Endothelial cell of umbilical vein (primary cell): ENCODE results near the gene MKLN1. TPM values are rescaled to one million over a fixed set of nuclear protein-coding genes. Genes with fewer than 3 reads are reported as not detected.

Experiments
- BruUV-seq: library from RNA; stranded (reverse); fragments of 400-500 nt; replicated peaks from 2 replicates; lab custom pipeline; 2021; lab: Mats Ljungman, UMichigan
- CTCF ChIA-PET: fragments of 300-600, 350-600 bp; sonication (Branson Sonifier 250); formaldehyde crosslinking; loops from one replicate; lab custom pipeline; 2021; ENCODE audit warnings: antibody characterized with exemption, inconsistent platforms; lab: Charles Lee
- POLR2A ChIA-PET: fragments of 300-600, 350-600 bp; sonication (Branson Sonifier 250); formaldehyde crosslinking; loops from one replicate; lab custom pipeline; 2021; ENCODE audit warnings: antibody characterized with exemption, inconsistent platforms; lab: Charles Lee
- DNase-seq: peaks from one replicate; pipeline ENCODE4 v3.0.0-alpha.2; 2011; ENCODE audit warnings: low read depth, low spot score
- FAIRE-seq: peaks from 2 replicates; lab custom pipeline; 2011; peaks lifted over from hg19 to GRCh38; lab: Jason Lieb, UNC
- H2AFZ ChIP-seq: 2 replicates; pipeline ENCODE4 v1.6.0; 2012; ENCODE audit warnings: low read depth, low read length, control low read depth, inconsistent platforms
- H3K27ac ChIP-seq: 2 replicates; pipeline ENCODE4 v1.5.1; 2011; ENCODE audit warnings: low read depth, mild to moderate bottlenecking, control low read depth, low read length, moderate library complexity; ENCODE audit not compliant: insufficient read depth
- H3K27me3 ChIP-seq, 2 experiments: 2 replicates each; pipeline versions ENCODE4 v1.6.0 to v1.6.1; 2011; ENCODE audit warnings: low read length in 2 of 2, mixed read lengths in 1 of 2; ENCODE audit not compliant: control insufficient read depth in 2 of 2, insufficient read depth in 2 of 2
- H3K36me3 ChIP-seq, 2 experiments: 2 replicates in 1 of 2; 3 replicates in 1 of 2; pipeline ENCODE4 v1.5.1; 2011; ENCODE audit warnings: low read length in 2 of 2, mild to moderate bottlenecking in 1 of 2, moderate library complexity in 1 of 2; ENCODE audit not compliant: control insufficient read depth in 2 of 2, insufficient read depth in 2 of 2; ENCODE audit errors: extremely low read depth in 1 of 2
- H3K4me1 ChIP-seq: 3 replicates; pipeline ENCODE4 v1.5.1; 2011; ENCODE audit warnings: mild to moderate bottlenecking, low read length; ENCODE audit not compliant: control insufficient read depth, insufficient read depth; ENCODE audit errors: extremely low read depth
- H3K4me2 ChIP-seq: 2 replicates; pipeline ENCODE4 v1.6.1; 2011; ENCODE audit warnings: low read length, control low read depth, mixed read lengths; ENCODE audit not compliant: insufficient read depth
- H3K4me3 ChIP-seq, 3 experiments: fragments of 200-600 bp in 1 of 3; sonication (generic), shearing (Covaris generic) in 1 of 3; replicated peaks in 1 of 3; 2 replicates each; pipeline ENCODE4 v1.5.1; 2011 to 2016; ENCODE audit warnings: control low read depth in 3 of 3, low read length in 3 of 3, mild to moderate bottlenecking in 2 of 3, inconsistent platforms in 1 of 3, low read depth in 1 of 3, moderate library complexity in 1 of 3; ENCODE audit not compliant: insufficient read depth in 1 of 3
- H3K79me2 ChIP-seq: 2 replicates; pipeline ENCODE4 v1.6.0; 2012; ENCODE audit warnings: low read length, inconsistent platforms; ENCODE audit not compliant: control insufficient read depth, insufficient read depth
- H3K9ac ChIP-seq: replicated peaks from 2 replicates; pipeline ENCODE3; 2011; ENCODE audit warnings: low read length, control low read depth; ENCODE audit not compliant: insufficient read depth; ENCODE audit errors: extremely low read depth
- H3K9me1 ChIP-seq: replicated peaks from 3 replicates; pipeline ENCODE4 v1.6.0; 2011; ENCODE audit warnings: mild to moderate bottlenecking, low read length; ENCODE audit not compliant: control insufficient read depth, insufficient read depth; ENCODE audit errors: extremely low read depth
- H3K9me3 ChIP-seq: replicated peaks from 2 replicates; pipeline ENCODE4 v1.5.1; 2012; ENCODE audit warnings: low read length, inconsistent platforms; ENCODE audit not compliant: control insufficient read depth, insufficient read depth
- H4K20me1 ChIP-seq: replicated peaks from 2 replicates; pipeline ENCODE3; 2011; ENCODE audit warnings: mild to moderate bottlenecking, low read length; ENCODE audit not compliant: control insufficient read depth, insufficient read depth; ENCODE audit errors: extremely low read depth
- EZH2 ChIP-seq: IDR thresholded peaks from 2 replicates; pipeline ENCODE4 v1.6.1; 2012; ENCODE audit warnings: borderline replicate concordance, low read depth, mild to moderate bottlenecking, moderate library complexity, low read length, inconsistent platforms; ENCODE audit not compliant: severe bottlenecking
- FOS ChIP-seq: IDR thresholded peaks from 2 replicates; pipeline ENCODE4 v1.6.1; 2011; ENCODE audit warnings: mild to moderate bottlenecking, low read length, moderate library complexity, borderline replicate concordance; ENCODE audit not compliant: insufficient read depth
- GATA2 ChIP-seq: IDR thresholded peaks from 2 replicates; pipeline ENCODE4 v1.7.0; 2011; ENCODE audit warnings: low read depth, mild to moderate bottlenecking, moderate library complexity, mixed read lengths, low read length; ENCODE audit not compliant: insufficient read length, insufficient read depth
- JUN ChIP-seq: IDR thresholded peaks from 2 replicates; pipeline ENCODE4 v1.6.1; 2011; ENCODE audit warnings: borderline replicate concordance, low read depth; ENCODE audit not compliant: insufficient read length, insufficient read depth
- MYC ChIP-seq: IDR thresholded peaks from one replicate; pipeline ENCODE4 v1.6.1; 2011; ENCODE audit warnings: mild to moderate bottlenecking, low read depth, low read length
- POLR2AphosphoS5 ChIP-seq: IDR thresholded peaks from 2 replicates; pipeline ENCODE4 v1.6.1; 2012; ENCODE audit warnings: low read depth, mild to moderate bottlenecking, control low read depth, low read length, moderate library complexity; ENCODE audit not compliant: insufficient read depth
- dilution Hi-C: fragments of 300-500 bp; cut with MboI; formaldehyde crosslinking; loops from one replicate; pipeline ENCODE4 v1.15.0; 2019; ENCODE audit warnings: low sequenced_read_pairs; ENCODE audit not compliant: extremely low pct_ligation_motif_present
- intact Hi-C: fragments of 100-400 bp; cut with micrococcal nuclease; formaldehyde crosslinking; loops from one replicate; pipeline ENCODE4 v1.10.0; 2022
- polyA plus RNA-seq, 4 experiments: library from polyadenylated mRNA; depleted of rRNA in 3 of 4; stranded (reverse) in 3 of 4; unstranded in 1 of 4; fragments of >200 nt; gene quantifications; 2 replicates each; pipeline versions ENCODE4 v1.2.1 to v1.2.3, GENCODE V29; 2011 to 2012; ENCODE audit warnings: missing spikeins in 1 of 4
- total RNA-seq: library from RNA; stranded (reverse); gene quantifications from 2 replicates; pipeline ENCODE4 v1.2.3, GENCODE V29; 2021
- TF ChIP-seq, protein P1 (sequence below): IDR thresholded peaks from 2 replicates; pipeline ENCODE4 v1.6.1; 2011; ENCODE audit not compliant: insufficient read depth, insufficient read length
- TF ChIP-seq, protein P2 (sequence below), 2 donors: IDR thresholded peaks; 1 replicate in 1 of 2; 2 replicates in 1 of 2; pipeline ENCODE4 v1.5.1; 2011; ENCODE audit warnings: low read length in 2 of 2, mild to moderate bottlenecking in 2 of 2, moderate library complexity in 2 of 2, control low read depth in 1 of 2, inconsistent platforms in 1 of 2, low read depth in 1 of 2; ENCODE audit not compliant: insufficient read depth in 1 of 2; ENCODE audit errors: extremely low read depth in 1 of 2

MKLN1 gene
- total and polyA plus RNA-seq, 2 donors (not counting 3 experiments of a cell fraction or from before 2014, with no cell fraction given), result 12.2 to 32.1 TPM

DNA sequence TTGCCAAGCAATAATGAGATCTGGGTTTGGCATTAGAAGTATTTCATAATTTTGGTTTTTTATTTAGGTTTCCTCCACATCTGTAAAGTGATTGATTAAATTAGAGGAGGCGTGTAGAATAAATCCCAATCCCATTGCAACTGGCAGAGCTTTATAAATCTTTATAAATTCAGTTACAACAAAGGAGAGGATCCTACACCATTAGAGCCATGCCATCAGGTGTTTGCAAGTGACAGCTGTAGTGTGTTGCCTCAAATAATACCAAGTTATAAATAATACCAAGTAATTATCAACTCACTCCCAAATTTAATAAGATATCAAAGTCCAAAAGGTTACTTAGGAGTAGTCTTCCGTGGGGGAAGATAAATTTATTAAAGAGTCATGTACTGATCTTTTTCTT is 166.5 kb downstream of the MKLN1 start:
- no peak for DNase-seq
- CTCF ChIA-PET, result interaction anchor here (1.8 to 2.3 kb wide), 3 partner anchors 10 to 14 kb away, joined by 6 to 8 read pairs (median 8); no protein-coding TSS in a partner anchor
- no peaks in the 10 kb centered on the region for H3K27me3 ChIP-seq
- no peaks in the 10 kb centered on the region for H3K79me2 ChIP-seq
- no peak overlapping the region for H3K9ac ChIP-seq
- FAIRE-seq, result no peak
- no peak overlapping the region for H2AFZ ChIP-seq
- H4K20me1 ChIP-seq, result no peaks in the 10 kb centered on the region
- H3K4me1 ChIP-seq, result no peaks in the 10 kb centered on the region
- H3K4me3 ChIP-seq, result no peak overlapping the region
- dilution Hi-C loops (no loop called here), intact Hi-C loops (no loop called here)
- POLR2A ChIA-PET, result no interaction called here
- no peak overlapping the region for H3K4me2 ChIP-seq
- TF ChIP-seq EZH2 (no peak), JUN (no peak), POLR2AphosphoS5 (no peak), GATA2 (no peak)
- TF ChIP-seq, protein P1, sequence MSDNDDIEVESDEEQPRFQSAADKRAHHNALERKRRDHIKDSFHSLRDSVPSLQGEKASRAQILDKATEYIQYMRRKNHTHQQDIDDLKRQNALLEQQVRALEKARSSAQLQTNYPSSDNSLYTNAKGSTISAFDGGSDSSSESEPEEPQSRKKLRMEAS, result no peak
- no peaks in the 10 kb centered on the region for H3K9me3 ChIP-seq
- H3K36me3 ChIP-seq, result peaks cover 0 to 2% of the 10 kb centered on the region in 2 experiments
- no peaks in the 10 kb centered on the region for H3K9me1 ChIP-seq
- H3K27ac ChIP-seq, result no peak overlapping the region
- no TSS peak for BruUV-seq

DNA sequence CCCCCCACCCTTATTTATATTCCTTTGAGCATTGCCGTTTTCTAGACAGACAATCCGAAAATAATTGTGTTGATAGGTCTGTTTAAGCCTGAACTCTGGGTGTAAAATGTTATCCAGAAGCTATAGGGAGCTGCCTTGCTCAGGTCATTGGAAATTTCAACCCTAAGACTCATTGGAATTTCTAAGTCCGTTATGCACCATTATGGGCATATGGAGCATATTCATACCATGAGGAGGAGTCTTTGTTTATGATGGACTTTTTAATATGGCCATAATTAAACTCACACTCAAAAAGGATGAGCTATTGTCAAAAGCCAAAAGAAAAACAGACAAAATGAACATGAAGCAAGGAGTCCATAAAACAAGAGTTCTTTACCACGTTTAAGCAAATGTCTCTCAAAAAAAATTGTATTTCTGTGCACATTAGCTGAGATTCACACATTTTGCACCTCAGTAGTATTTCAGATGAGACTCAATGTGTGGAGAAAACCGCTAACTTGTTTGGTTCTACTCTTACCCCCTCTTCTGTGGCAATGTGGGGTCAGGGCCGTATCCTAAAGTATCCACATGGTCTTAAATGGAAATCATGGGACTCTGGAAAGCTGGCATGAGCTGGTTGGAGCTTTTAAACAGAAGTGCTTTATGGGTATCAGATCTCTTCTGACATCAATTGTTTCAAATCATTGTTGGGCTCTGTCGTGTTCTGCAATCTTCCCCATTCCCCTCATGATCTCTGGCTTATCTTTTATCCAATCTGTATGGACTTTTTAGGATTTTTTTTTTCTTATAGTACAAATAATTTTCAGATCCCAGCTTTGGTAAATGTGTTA is 168.2 kb downstream of the MKLN1 start:
- ChIA-PET POLR2A (no interaction called here), CTCF (no interaction called here)
- DNase-seq, result no peak
- no peak overlapping the region for H3K4me3 ChIP-seq
- H3K27me3 ChIP-seq, result no peaks in the 10 kb centered on the region
- no TSS peak for BruUV-seq
- H3K36me3 ChIP-seq, result peaks cover 2% of the 10 kb centered on the region in 2 experiments
- FAIRE-seq, result peak; percentile 21
- no peak overlapping the region for H3K9ac ChIP-seq
- H3K27ac ChIP-seq, result no peak overlapping the region
- no peaks in the 10 kb centered on the region for H3K9me3 ChIP-seq
- no peaks in the 10 kb centered on the region for H3K9me1 ChIP-seq
- no peak overlapping the region for H3K4me2 ChIP-seq
- H3K79me2 ChIP-seq, result no peaks in the 10 kb centered on the region
- no peaks in the 10 kb centered on the region for H3K4me1 ChIP-seq
- dilution Hi-C loops, result no loop called here
- TF ChIP-seq, protein P1, result no peak
- TF ChIP-seq MYC, result no peak
- peak; percentile 35 for TF ChIP-seq GATA2
- no peak for TF ChIP-seq FOS
- no peak for TF ChIP-seq EZH2
- TF ChIP-seq, protein P2, sequence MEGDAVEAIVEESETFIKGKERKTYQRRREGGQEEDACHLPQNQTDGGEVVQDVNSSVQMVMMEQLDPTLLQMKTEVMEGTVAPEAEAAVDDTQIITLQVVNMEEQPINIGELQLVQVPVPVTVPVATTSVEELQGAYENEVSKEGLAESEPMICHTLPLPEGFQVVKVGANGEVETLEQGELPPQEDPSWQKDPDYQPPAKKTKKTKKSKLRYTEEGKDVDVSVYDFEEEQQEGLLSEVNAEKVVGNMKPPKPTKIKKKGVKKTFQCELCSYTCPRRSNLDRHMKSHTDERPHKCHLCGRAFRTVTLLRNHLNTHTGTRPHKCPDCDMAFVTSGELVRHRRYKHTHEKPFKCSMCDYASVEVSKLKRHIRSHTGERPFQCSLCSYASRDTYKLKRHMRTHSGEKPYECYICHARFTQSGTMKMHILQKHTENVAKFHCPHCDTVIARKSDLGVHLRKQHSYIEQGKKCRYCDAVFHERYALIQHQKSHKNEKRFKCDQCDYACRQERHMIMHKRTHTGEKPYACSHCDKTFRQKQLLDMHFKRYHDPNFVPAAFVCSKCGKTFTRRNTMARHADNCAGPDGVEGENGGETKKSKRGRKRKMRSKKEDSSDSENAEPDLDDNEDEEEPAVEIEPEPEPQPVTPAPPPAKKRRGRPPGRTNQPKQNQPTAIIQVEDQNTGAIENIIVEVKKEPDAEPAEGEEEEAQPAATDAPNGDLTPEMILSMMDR (IDR thresholded peaks at IDR 0.05; ENCODE audit: extremely low read depth in 1 of 2, insufficient read depth in 1 of 2, low read depth in 1 of 2, low read length in 2 of 2), result no peak
- H2AFZ ChIP-seq, result no peak overlapping the region
- no peaks in the 10 kb centered on the region for H4K20me1 ChIP-seq
- intact Hi-C loops, result no loop called here
